ENCODE data around the gene FOXN1.

FOXN1 gene

DNA sequence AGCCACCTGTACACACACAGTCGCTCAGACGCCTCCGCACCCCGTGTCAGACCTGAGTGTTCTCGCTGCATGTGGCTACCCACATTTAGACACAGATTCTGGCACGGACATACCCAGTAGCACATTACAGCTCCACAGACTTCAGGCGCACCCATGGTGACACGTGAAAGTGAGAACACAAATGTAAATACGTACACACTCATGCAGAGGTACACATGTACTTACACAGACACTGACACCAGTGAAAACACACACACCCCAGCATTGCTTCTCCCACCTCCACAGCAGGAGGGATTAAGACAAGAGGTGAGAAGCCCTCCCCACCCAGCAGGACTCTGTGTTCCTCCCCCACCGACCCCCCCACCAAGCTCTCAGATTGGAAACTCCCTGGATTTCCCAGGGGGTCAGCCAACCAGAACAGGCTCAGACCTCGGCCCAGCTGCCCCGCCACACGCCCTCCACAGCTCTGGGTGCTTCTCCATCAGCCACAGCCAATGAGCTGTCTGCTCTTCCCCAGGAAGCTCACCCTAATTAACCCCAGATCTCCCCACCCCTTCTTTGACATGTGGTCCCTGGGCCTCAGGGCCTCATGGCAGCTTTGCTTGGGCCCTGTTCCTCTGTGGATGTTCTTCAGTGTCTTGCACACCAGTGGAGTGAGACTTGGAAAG lies 5.3 kb upstream of the FOXN1 start:
- H3K27me3 Mint-ChIP-seq = peaks cover 7% of the 10 kb centered on the region
- no peaks in the 10 kb centered on the region for H3K36me3 Mint-ChIP-seq
- peak overlapping the region; percentile 73 for H3K27ac Mint-ChIP-seq
- no peak overlapping the region for H3K4me3 Mint-ChIP-seq
- DNase-seq (ENCODE audit: low spot score in 2 of 2) (peak in 1 of 2 donors; percentile 22), ATAC-seq (ENCODE audit: low read depth) (peak; percentile 87)
- H3K4me1 Mint-ChIP-seq = peaks cover 13% of the 10 kb centered on the region
- no peaks in the 10 kb centered on the region for H3K9me3 Mint-ChIP-seq

GRCh38 chr17:28501421-28502284 lies 4.5 kb upstream of the FOXN1 start:
- Mint-ChIP-seq H3K9me3 (no peaks in the 10 kb centered on the region), H3K4me3 (no peak overlapping the region), H3K27ac (peak overlapping the region; percentile 73), H3K36me3 (no peaks in the 10 kb centered on the region), H3K27me3 (peaks cover 9% of the 10 kb centered on the region), H3K4me1 (peaks cover 13% of the 10 kb centered on the region)
- no peak for DNase-seq (ENCODE audit: low spot score in 2 of 2)
- ATAC-seq (ENCODE audit: low read depth) = no peak

DNA sequence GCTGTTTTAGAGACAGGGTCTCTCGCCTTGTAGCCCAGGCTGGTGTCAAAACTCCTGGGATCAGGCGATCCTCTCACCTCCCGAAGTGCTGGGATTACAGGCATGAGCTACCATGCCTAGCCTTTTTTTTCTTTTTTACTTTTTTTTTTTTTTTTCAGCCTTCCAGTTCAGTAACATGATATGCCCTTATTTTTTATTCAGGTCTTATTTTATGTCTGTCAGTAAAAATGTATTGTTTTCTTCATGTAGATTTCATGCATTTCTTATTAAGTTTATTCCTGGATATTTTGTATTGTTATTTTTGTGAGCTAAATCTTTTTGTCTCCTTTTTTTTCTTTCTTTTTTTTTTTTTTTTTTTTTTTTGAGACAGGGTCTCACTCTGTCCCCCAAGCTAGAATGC lies 2.7 kb upstream of the FOXN1 start:
- Mint-ChIP-seq H3K36me3 (no peaks in the 10 kb centered on the region), H3K9me3 (no peaks in the 10 kb centered on the region), H3K27ac (no peak overlapping the region), H3K4me3 (no peak overlapping the region), H3K27me3 (peaks cover 11% of the 10 kb centered on the region), H3K4me1 (peaks cover 13% of the 10 kb centered on the region)
- ATAC-seq (ENCODE audit: low read depth) = no peak
- DNase-seq (ENCODE audit: low spot score in 2 of 2) = no peak

DNA sequence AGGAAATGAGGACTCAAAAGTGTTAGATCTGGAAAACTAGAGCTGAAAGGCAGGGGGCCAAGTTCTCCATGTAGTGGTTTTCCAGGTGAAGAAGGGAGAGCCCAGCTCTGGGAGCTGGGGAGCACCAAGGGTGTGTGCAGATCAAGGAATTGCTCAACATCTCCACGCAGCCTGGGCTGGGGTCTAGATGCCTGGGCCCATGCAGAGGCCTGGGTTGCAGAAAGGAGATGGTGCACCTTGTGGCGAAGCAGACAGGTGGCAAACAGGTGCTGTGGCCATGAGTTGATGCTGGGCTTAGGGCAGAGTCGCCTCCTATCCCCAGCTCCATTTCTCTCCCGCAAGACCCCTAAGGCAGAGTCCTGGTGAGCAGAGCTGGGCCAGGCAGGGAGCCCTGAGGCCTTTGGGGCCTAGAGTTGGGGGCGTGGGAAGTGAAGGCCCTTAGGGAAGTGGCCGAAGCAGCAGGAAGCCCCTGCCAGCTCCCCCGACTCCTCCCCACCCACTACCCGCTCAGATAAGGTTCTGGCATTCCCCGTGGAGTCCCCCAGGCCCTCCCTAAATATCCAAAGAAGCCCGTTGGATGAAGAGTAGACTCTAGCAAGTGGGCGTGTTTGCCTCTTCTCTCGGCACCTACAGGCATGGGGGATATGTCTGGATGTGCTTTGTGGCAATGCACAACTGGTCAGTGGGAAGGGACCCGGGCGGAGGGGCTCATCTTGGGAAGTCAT lies 777 bp downstream of the FOXN1 start:
- no peak for DNase-seq (ENCODE audit: low spot score in 2 of 2)
- no peaks in the 10 kb centered on the region for H3K4me1 Mint-ChIP-seq
- H3K36me3 Mint-ChIP-seq = no peaks in the 10 kb centered on the region
- H3K4me3 Mint-ChIP-seq = no peak overlapping the region
- H3K27me3 Mint-ChIP-seq = peaks cover 26% of the 10 kb centered on the region
- no peaks in the 10 kb centered on the region for H3K9me3 Mint-ChIP-seq
- no peak for ATAC-seq (ENCODE audit: low read depth)
- no peak overlapping the region for H3K27ac Mint-ChIP-seq

DNA sequence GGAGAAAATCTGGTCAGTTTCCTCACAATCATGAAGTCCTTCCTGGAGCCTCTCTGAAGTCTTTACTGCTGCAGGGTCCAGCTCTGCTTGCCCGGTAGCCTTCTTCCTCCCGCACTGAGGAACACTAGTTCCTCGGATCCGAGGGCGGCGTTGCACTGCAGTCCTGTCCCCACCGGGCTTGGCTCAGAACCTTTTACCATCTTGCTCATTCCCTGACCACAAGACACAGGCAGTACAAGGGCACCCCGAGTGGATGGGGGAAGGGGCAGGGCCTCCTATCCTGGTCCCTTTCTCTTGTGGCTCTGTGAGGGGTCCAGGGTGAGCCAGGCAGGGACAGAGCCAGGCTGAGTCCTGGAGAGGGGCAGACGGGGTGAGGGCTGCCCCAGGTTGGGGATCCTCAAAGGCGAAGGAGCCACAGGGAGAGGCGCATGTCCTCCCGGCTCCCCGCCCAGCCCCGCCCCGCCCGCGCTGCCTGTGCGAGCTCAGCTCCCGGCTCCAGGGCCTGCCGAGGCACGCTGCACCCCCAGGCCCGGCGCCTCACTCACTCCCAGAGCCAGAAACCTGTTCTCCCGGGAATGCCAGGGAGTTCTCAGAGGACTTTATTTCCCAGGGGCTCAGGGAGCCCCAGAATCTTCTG lies 1.5 kb downstream of the FOXN1 start:
- H3K4me1 Mint-ChIP-seq = no peaks in the 10 kb centered on the region
- ATAC-seq (ENCODE audit: low read depth) (no peak), DNase-seq (ENCODE audit: low spot score in 2 of 2) (no peak)
- H3K9me3 Mint-ChIP-seq = no peaks in the 10 kb centered on the region
- no peak overlapping the region for H3K27ac Mint-ChIP-seq
- H3K27me3 Mint-ChIP-seq = peaks cover 28% of the 10 kb centered on the region
- no peak overlapping the region for H3K4me3 Mint-ChIP-seq
- no peaks in the 10 kb centered on the region for H3K36me3 Mint-ChIP-seq

- ATAC-seq (ENCODE audit: low read depth) = no peak
- Mint-ChIP-seq H3K27me3 (peaks cover 28% of the 10 kb centered on the region), H3K36me3 (no peaks in the 10 kb centered on the region), H3K4me1 (no peaks in the 10 kb centered on the region), H3K27ac (no peak overlapping the region), H3K9me3 (no peaks in the 10 kb centered on the region), H3K4me3 (no peak overlapping the region)
- no peak for DNase-seq (ENCODE audit: low spot score in 2 of 2)
These were observed 2.1 kb downstream of the FOXN1 start for GRCh38 chr17:28508211-28508724.

DNA sequence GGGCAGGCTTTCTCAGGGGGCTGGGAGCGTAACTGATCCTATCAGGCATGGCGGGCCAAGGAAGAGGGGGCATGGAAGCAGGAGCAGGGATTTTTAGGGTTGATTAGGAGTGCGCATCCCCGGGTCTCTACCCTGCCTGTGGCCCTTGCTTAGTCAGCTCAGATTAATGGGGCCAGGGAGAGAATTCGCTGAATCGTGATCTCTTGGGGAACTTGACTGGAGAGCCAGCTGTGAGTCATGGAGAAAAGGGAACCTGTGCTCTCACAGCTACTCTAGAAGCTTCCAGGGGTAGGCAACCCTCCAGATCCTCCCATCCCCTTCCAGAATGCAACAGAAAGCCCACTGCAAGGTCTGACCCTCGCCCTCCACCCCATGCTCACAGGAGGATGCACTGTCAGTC lies 3.6 kb downstream of the FOXN1 start:
- peaks cover 28% of the 10 kb centered on the region for H3K27me3 Mint-ChIP-seq
- no peak overlapping the region for H3K4me3 Mint-ChIP-seq
- H3K36me3 Mint-ChIP-seq = no peaks in the 10 kb centered on the region
- H3K4me1 Mint-ChIP-seq = no peaks in the 10 kb centered on the region
- DNase-seq (ENCODE audit: low spot score in 2 of 2) = no peak
- no peak overlapping the region for H3K27ac Mint-ChIP-seq
- ATAC-seq (ENCODE audit: low read depth) = no peak
- no peaks in the 10 kb centered on the region for H3K9me3 Mint-ChIP-seq

DNA sequence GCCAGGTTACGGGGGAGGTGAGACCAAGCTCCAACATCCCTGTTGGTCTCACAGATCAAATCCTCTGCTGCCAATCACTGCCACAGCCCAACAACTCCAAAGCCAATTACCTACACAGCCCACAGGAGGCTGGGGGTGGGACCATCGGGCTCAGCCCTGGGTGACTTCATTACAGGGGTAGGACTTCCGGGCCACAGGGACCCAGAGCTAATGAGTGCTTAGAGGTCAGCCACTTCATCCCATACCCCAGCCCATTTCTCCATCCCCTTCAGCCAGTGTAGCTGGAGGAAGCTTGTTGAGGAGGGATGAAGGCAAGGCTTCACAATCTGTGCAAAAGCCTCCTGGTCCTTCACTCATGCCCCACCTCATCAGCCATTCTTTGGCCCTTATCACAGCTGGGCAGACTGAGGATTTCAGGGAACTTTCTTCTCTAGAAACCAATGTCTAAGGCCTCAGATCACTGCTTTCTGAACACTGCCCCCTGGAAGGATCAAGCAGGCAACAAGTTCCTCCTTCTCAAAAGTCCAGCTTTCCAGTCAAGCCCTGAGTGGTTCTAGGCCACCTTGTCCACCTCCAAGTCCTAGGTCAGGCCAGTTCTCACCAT lies 5.8 kb downstream of the FOXN1 start:
- no peaks in the 10 kb centered on the region for H3K4me1 Mint-ChIP-seq
- DNase-seq (ENCODE audit: low spot score in 2 of 2) (no peak), ATAC-seq (ENCODE audit: low read depth) (no peak)
- no peak overlapping the region for H3K27ac Mint-ChIP-seq
- H3K36me3 Mint-ChIP-seq = no peaks in the 10 kb centered on the region
- H3K4me3 Mint-ChIP-seq = no peak overlapping the region
- H3K27me3 Mint-ChIP-seq = peaks cover 19% of the 10 kb centered on the region
- H3K9me3 Mint-ChIP-seq = no peaks in the 10 kb centered on the region

GRCh38 chr17:28513476-28513875 lies 7.3 kb downstream of the FOXN1 start:
- no peak for DNase-seq (ENCODE audit: low spot score in 2 of 2)
- no peaks in the 10 kb centered on the region for H3K36me3 Mint-ChIP-seq
- ATAC-seq (ENCODE audit: low read depth) = no peak
- H3K27ac Mint-ChIP-seq = no peak overlapping the region
- no peak overlapping the region for H3K4me3 Mint-ChIP-seq
- H3K9me3 Mint-ChIP-seq = no peaks in the 10 kb centered on the region
- H3K4me1 Mint-ChIP-seq = peaks cover 5% of the 10 kb centered on the region
- H3K27me3 Mint-ChIP-seq = peaks cover 17% of the 10 kb centered on the region

DNA sequence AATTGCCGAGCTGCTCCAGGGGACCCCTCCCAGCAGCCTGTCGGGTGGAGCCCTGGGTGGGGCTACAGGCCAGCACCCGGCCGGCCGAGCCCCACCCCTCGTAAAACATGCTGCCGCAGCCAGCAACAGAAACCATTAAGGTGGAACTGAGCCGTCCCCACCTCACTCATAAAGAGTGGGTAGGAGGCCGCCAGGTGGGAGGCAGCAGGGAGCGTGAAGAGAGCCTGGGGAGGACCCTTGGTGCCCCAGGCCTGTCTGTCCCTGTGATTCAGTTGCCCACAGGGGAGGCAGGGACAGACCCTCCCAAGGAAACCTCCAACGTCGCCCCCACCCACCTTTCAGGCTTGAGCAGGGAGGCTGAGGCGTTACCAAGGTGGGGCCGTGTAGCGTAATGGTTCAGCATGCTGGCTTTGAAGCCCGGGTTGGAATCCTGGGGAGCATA lies 8.4 kb downstream of the FOXN1 start:
- no peaks in the 10 kb centered on the region for H3K36me3 Mint-ChIP-seq
- ATAC-seq (ENCODE audit: low read depth) = no peak
- no peaks in the 10 kb centered on the region for H3K9me3 Mint-ChIP-seq
- no peak overlapping the region for H3K27ac Mint-ChIP-seq
- DNase-seq (ENCODE audit: low spot score in 2 of 2) = no peak
- peaks cover 8% of the 10 kb centered on the region for H3K27me3 Mint-ChIP-seq
- H3K4me1 Mint-ChIP-seq = peaks cover 5% of the 10 kb centered on the region
- H3K4me3 Mint-ChIP-seq = no peak overlapping the region

DNA sequence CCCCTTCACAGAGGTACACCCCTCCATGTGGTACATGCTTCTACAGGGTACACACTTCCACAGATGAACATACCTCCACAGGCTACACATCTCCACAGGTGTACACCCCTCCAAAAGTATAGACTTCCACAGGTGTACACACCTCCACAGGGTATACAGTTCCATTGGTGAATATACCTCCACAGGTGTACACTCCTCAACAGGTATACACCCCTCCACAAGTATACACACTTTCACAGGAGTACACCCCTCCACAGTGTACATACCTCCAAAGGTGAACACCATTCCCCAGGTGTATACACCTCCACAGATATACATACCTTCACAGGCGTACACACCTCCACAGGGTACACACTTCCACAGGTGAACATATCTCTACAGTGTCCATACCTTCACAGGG lies 9.4 kb downstream of the FOXN1 start:
- no peak for ATAC-seq (ENCODE audit: low read depth)
- Mint-ChIP-seq H3K27me3 (peaks cover 3% of the 10 kb centered on the region), H3K36me3 (no peaks in the 10 kb centered on the region), H3K4me1 (peaks cover 7% of the 10 kb centered on the region), H3K27ac (no peak overlapping the region), H3K4me3 (no peak overlapping the region), H3K9me3 (no peaks in the 10 kb centered on the region)
- no peak for DNase-seq (ENCODE audit: low spot score in 2 of 2)

- H3K4me1 Mint-ChIP-seq = peaks cover 7% of the 10 kb centered on the region
- no peaks in the 10 kb centered on the region for H3K27me3 Mint-ChIP-seq
- ATAC-seq (ENCODE audit: low read depth) (peak; percentile 98), DNase-seq (ENCODE audit: low spot score in 2 of 2) (peak in 1 of 2 donors; percentile 36)
- no peak overlapping the region for H3K4me3 Mint-ChIP-seq
- no peak overlapping the region for H3K27ac Mint-ChIP-seq
- no peaks in the 10 kb centered on the region for H3K9me3 Mint-ChIP-seq
- no peaks in the 10 kb centered on the region for H3K36me3 Mint-ChIP-seq
These were observed 12.0 kb downstream of the FOXN1 start for GRCh38 chr17:28518132-28518531.

DNA sequence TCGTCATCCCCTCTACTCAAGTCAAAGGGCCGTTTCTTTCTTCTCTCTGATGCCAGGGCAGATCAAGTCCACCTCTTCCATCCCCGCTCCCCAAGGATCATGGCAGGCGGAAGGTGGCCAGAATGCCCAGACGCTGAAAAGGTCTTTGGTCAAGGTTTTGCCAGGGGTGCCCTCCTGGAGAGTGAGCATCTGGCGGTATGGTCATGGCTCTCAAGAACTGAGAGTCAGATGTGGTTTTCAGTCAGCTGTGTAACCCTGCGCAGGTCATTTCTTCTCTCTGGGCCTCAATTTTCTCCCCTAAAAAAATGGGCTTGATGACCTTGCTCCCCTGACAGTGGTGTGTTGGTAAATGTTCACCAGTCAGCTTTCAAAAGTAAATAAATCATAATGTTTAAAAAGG lies 12.4 kb downstream of the FOXN1 start:
- DNase-seq (ENCODE audit: low spot score in 2 of 2) = no peak
- H3K9me3 Mint-ChIP-seq = no peaks in the 10 kb centered on the region
- no peak overlapping the region for H3K4me3 Mint-ChIP-seq
- H3K36me3 Mint-ChIP-seq = no peaks in the 10 kb centered on the region
- no peak overlapping the region for H3K27ac Mint-ChIP-seq
- no peak for ATAC-seq (ENCODE audit: low read depth)
- peaks cover 7% of the 10 kb centered on the region for H3K4me1 Mint-ChIP-seq
- H3K27me3 Mint-ChIP-seq = no peaks in the 10 kb centered on the region
